ENCODE results near the gene MRPL9.

MRPL9 gene

GRCh38 chr1:151787689-151788088, 24.4 kb upstream of the MRPL9 start:
- TF ChIP-seq MAX (IDR thresholded peaks at IDR 0.05) = no peak
- TF ChIP-seq NFIC (IDR thresholded peaks at IDR 0.05) = no peak
- no peak for TF ChIP-seq EGR1 (IDR thresholded peaks at IDR 0.05)
- no peak for TF ChIP-seq TEAD4 (IDR thresholded peaks at IDR 0.05)
- no peak for TF ChIP-seq REST (IDR thresholded peaks at IDR 0.05; ENCODE audit: low read depth)
- no peak for TF ChIP-seq YY1 (IDR thresholded peaks at IDR 0.05; ENCODE audit: low read depth)
- TF ChIP-seq USF1 (IDR thresholded peaks at IDR 0.05) = no peak
- TF ChIP-seq ZBTB7A (IDR thresholded peaks at IDR 0.05; ENCODE audit: low read depth) = no peak
- TF ChIP-seq CEBPB (IDR thresholded peaks at IDR 0.05) = no peak

DNA sequence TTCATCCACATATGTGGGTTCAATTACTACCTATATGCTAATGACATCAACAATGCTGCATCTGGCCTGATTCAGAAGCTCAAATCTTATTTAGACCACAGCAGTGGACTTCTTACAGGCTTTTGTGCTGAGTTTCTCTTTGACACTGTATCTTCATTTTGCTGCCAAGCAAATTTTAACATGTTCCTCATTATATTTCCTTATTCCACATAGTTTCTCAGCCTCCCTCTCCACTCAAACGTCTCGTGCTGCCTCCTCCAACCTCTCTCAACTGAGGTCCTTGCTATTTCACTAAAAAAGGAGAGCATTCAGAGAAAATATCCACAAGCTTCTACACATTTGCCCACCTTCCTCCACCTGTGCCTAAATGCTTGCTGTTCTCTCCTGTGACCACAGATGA, 20.5 kb upstream of the MRPL9 start:
- TF ChIP-seq YY1 (IDR thresholded peaks at IDR 0.05; ENCODE audit: low read depth) (no peak), TEAD4 (IDR thresholded peaks at IDR 0.05) (no peak), CREB1 (IDR thresholded peaks at IDR 0.05; ENCODE audit: low read depth) (no peak), NFIC (IDR thresholded peaks at IDR 0.05) (no peak), EGR1 (IDR thresholded peaks at IDR 0.05) (no peak), ZBTB7A (IDR thresholded peaks at IDR 0.05; ENCODE audit: low read depth) (no peak), RAD21 (IDR thresholded peaks at IDR 0.05; ENCODE audit: low read depth) (no peak), TAF1 (IDR thresholded peaks at IDR 0.05; ENCODE audit: low read depth) (no peak), EP300 (IDR thresholded peaks at IDR 0.05; ENCODE audit: borderline replicate concordance) (no peak), REST (IDR thresholded peaks at IDR 0.05; ENCODE audit: low read depth) (no peak), FOXM1 (IDR thresholded peaks at IDR 0.05; ENCODE audit: borderline replicate concordance, low read depth) (no peak), CEBPB (IDR thresholded peaks at IDR 0.05) (no peak), TCF12 (IDR thresholded peaks at IDR 0.05; ENCODE audit: low read depth) (no peak), MAX (IDR thresholded peaks at IDR 0.05) (no peak), USF1 (IDR thresholded peaks at IDR 0.05) (no peak)

GRCh38 chr1:151782741-151783140, 19.4 kb upstream of the MRPL9 start:
- TF ChIP-seq CEBPB (IDR thresholded peaks at IDR 0.05) (no peak), RAD21 (IDR thresholded peaks at IDR 0.05; ENCODE audit: low read depth) (no peak), ZBTB7A (IDR thresholded peaks at IDR 0.05; ENCODE audit: low read depth) (no peak), MAX (IDR thresholded peaks at IDR 0.05) (no peak), NFIC (IDR thresholded peaks at IDR 0.05) (no peak), EP300 (IDR thresholded peaks at IDR 0.05; ENCODE audit: borderline replicate concordance) (no peak), YY1 (IDR thresholded peaks at IDR 0.05; ENCODE audit: low read depth) (no peak), REST (IDR thresholded peaks at IDR 0.05; ENCODE audit: low read depth) (no peak), CREB1 (IDR thresholded peaks at IDR 0.05; ENCODE audit: low read depth) (no peak), FOXM1 (IDR thresholded peaks at IDR 0.05; ENCODE audit: borderline replicate concordance, low read depth) (no peak), TCF12 (IDR thresholded peaks at IDR 0.05; ENCODE audit: low read depth) (no peak), TAF1 (IDR thresholded peaks at IDR 0.05; ENCODE audit: low read depth) (no peak), USF1 (IDR thresholded peaks at IDR 0.05) (no peak), EGR1 (IDR thresholded peaks at IDR 0.05) (no peak), TEAD4 (IDR thresholded peaks at IDR 0.05) (no peak)

DNA sequence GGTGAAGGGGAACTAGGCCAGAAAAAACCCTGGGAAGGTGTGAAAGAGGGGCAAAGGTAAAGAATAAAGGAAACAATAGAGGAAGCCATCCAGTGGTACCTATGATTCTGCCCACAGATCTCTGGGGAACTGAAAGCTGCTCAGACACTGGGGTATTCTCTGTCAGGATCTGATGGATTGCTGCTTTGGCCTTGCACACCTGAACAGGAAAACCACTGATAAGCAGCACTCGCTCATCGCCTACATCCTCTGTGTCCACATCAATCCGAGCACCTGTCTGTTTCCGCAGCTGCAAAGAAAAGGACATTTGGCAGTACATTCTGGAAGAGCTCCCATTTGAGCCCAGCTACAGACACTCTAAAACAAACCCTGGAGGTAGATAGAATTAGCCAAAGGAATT, 16.6 kb upstream of the MRPL9 start:
- TF ChIP-seq RAD21 (IDR thresholded peaks at IDR 0.05; ENCODE audit: low read depth) (no peak), FOXM1 (IDR thresholded peaks at IDR 0.05; ENCODE audit: borderline replicate concordance, low read depth) (no peak), ZBTB7A (IDR thresholded peaks at IDR 0.05; ENCODE audit: low read depth) (no peak), USF1 (IDR thresholded peaks at IDR 0.05) (no peak), MAX (IDR thresholded peaks at IDR 0.05) (no peak), CREB1 (IDR thresholded peaks at IDR 0.05; ENCODE audit: low read depth) (no peak), TEAD4 (IDR thresholded peaks at IDR 0.05) (no peak), TAF1 (IDR thresholded peaks at IDR 0.05; ENCODE audit: low read depth) (no peak), NFIC (IDR thresholded peaks at IDR 0.05) (no peak), TCF12 (IDR thresholded peaks at IDR 0.05; ENCODE audit: low read depth) (no peak), YY1 (IDR thresholded peaks at IDR 0.05; ENCODE audit: low read depth) (no peak), REST (IDR thresholded peaks at IDR 0.05; ENCODE audit: low read depth) (no peak), CEBPB (IDR thresholded peaks at IDR 0.05) (no peak)
